NCI-H345 treated with DMSO at 0.1 percent for 48 hours (cell line): ENCODE measurements around the gene NSUN5.
"Not testable (repeated sequence)": the region's sequence is repeated elsewhere in the genome, so short reads cannot be mapped to it uniquely, and the experiment has no call there.

Source experiments
- DNase-seq: peaks from one replicate; lab custom pipeline; 2025; ENCODE audit not compliant: unreplicated experiment; lab: John Stamatoyannopoulos, UW

The NSUN5 gene

GRCh38 chr7:73327449-73327848, 18.8 kb upstream of the NSUN5 start:
- DNase-seq, result not testable (repeated sequence)

- not testable (repeated sequence) for DNase-seq
Measured at GRCh38 chr7:73325424-73325823, 16.8 kb upstream of the NSUN5 start.

- peak; percentile 74 for DNase-seq
Measured at GRCh38 chr7:73324081-73324845, 15.6 kb upstream of the NSUN5 start.

GRCh38 chr7:73323434-73324080, 14.9 kb upstream of the NSUN5 start:
- DNase-seq, result not testable (repeated sequence)

GRCh38 chr7:73320009-73320408, 11.4 kb upstream of the NSUN5 start:
- not testable (repeated sequence) for DNase-seq

GRCh38 chr7:73319541-73319940, 10.9 kb upstream of the NSUN5 start:
- not testable (repeated sequence) for DNase-seq

GRCh38 chr7:73318656-73319204, 10.1 kb upstream of the NSUN5 start:
- not testable (repeated sequence) for DNase-seq

GRCh38 chr7:73316521-73316920, 7.9 kb upstream of the NSUN5 start:
- DNase-seq, result no peak

GRCh38 chr7:73314271-73314670, 5.6 kb upstream of the NSUN5 start:
- DNase-seq, result no peak

GRCh38 chr7:73313521-73313906, 4.9 kb upstream of the NSUN5 start:
- DNase-seq, result no peak

- DNase-seq, result no peak
Measured at GRCh38 chr7:73312831-73313520, 4.3 kb upstream of the NSUN5 start.

- not testable (repeated sequence) for DNase-seq
Measured at GRCh38 chr7:73311421-73311820, 2.8 kb upstream of the NSUN5 start.

- DNase-seq, result no peak
Measured at GRCh38 chr7:73308074-73308664, 457 bp downstream of the NSUN5 start.

GRCh38 chr7:73307436-73307835, 1.2 kb downstream of the NSUN5 start:
- no peak for DNase-seq

- not testable (repeated sequence) for DNase-seq
Measured at GRCh38 chr7:73304612-73305387, 3.8 kb downstream of the NSUN5 start.

GRCh38 chr7:73304071-73304470, 4.6 kb downstream of the NSUN5 start:
- DNase-seq, result no peak

GRCh38 chr7:73303546-73303945, 5.1 kb downstream of the NSUN5 start:
- no peak for DNase-seq

- DNase-seq, result not testable (repeated sequence)
Measured at GRCh38 chr7:73302846-73303245, 5.8 kb downstream of the NSUN5 start.

- not testable (repeated sequence) for DNase-seq
Measured at GRCh38 chr7:73301108-73301507, 7.5 kb downstream of the NSUN5 start.

- not testable (repeated sequence) for DNase-seq
Measured at GRCh38 chr7:73299812-73300211, 8.8 kb downstream of the NSUN5 start.
